Motor neuron (in vitro differentiated cells): ENCODE results near the gene PLXDC1. TPM values are rescaled to one million over a fixed set of nuclear protein-coding genes. Genes with fewer than 3 reads are reported as not detected.
A peak's percentile ranks its signal among the peaks of the same experiment; 100 is the strongest.

ENCODE experiments used
- ATAC-seq, 8 experiments: fragments of 200-7000 bp; cut with Tn5 transposase; replicated peaks in 6 of 8; 2 replicates each; pipeline ENCODE4 v1.8.0; 2021; ENCODE audit warnings: mild to moderate bottlenecking in 8 of 8, moderate library complexity in 8 of 8
- H3K27ac ChIP-seq, 2 donors: fragments of 250-450 bp; sonication (Bioruptor Pico); 2 replicates each; pipeline ENCODE4 v1.9.0; 2021; ENCODE audit warnings: antibody characterized with exemption in 2 of 2, mild to moderate bottlenecking in 2 of 2, moderate library complexity in 1 of 2
- H3K4me1 ChIP-seq, 2 donors: fragments of 250-450 bp; sonication (Bioruptor Pico); replicated peaks in 1 of 2; 2 replicates each; pipeline ENCODE4 v1.6.1; 2021; ENCODE audit warnings: antibody characterized with exemption in 2 of 2, mild to moderate bottlenecking in 2 of 2, moderate library complexity in 1 of 2
- H3K4me3 ChIP-seq, 5 donors: fragments of 250-450 bp; sonication (Bioruptor Pico); 2 replicates each; pipeline ENCODE4 v1.9.0; 2021; ENCODE audit warnings: antibody characterized with exemption in 5 of 5, mild to moderate bottlenecking in 5 of 5, moderate library complexity in 4 of 5
- WGBS, 10 experiments: fragments of 450-650 bp; shearing (Covaris generic); methylation state at CpG; one replicate each; pipeline ENCODE4 v1.0.0; 2022; 5-methylcytosine and 5-hydroxymethylcytosine counted together
- in situ Hi-C, 9 experiments: fragments of 400-800 bp; cut with MboI; loops; one replicate each; pipeline ENCODE4 v1.15.0; 2021; ENCODE audit warnings: low sequenced_read_pairs in 9 of 9, low pct_unique_long_range_greater_than_20kb in 2 of 9; ENCODE audit not compliant: unreplicated experiment in 9 of 9
- total RNA-seq, 8 experiments: library from RNA; unstranded; fragments of 300-600 nt; gene quantifications; 2 replicates each; pipeline versions ENCODE4 v1.2.3 to v1.2.4, GENCODE V29; 2022

Gene PLXDC1
- total RNA-seq, 8 experiments from 2014 or later = 0.37 to 4.3 (median 0.93) TPM

GRCh38 chr17:39165841-39166349, 14.5 kb upstream of the PLXDC1 start, which contains the start of gene ARL5C:
TSS of gene ARL5C (minus strand) at chr17:39166161. CDS start at chr17:39165760, 401 bp downstream.
- ATAC-seq = no peak
- H3K4me1 ChIP-seq = no peaks in the 10 kb centered on the region
- in situ Hi-C loops = loop anchor here in 2 of 9 experiments (25.0 kb wide), 1 partner anchor 179 kb away; no protein-coding TSS in a partner anchor
- H3K27ac ChIP-seq = no peak within 1 kb of the TSS
- WGBS, 10 experiments = 33 to 71% (median 49%) methylated on average over 3 to 5 of the region's 17 CpGs; no CpG with 5 or more reads in 5 of the 10 experiments
- peak within 1 kb of the TSS; percentile 29 to 44 (median 41) for H3K4me3 ChIP-seq

- in situ Hi-C loops = loop anchor here in 2 of 9 experiments (25.0 kb wide), 1 partner anchor 178 kb away; no protein-coding TSS in a partner anchor
- Histone ChIP-seq H3K4me3 (peak overlapping the region; percentile 29 to 44 (median 41)), H3K4me1 (no peaks in the 10 kb centered on the region), H3K27ac (no peak overlapping the region)
- WGBS, 10 experiments = 0 to 46% (median 3%) methylated on average over 2 to 12 of the region's 51 CpGs; no CpG with 5 or more reads in 5 of the 10 experiments
- ATAC-seq = peak in 4 of 8 experiments; percentile 1 to 47 (median 1)
These were observed 13.9 kb upstream of the PLXDC1 start for GRCh38 chr17:39165178-39165840.

- H3K27ac ChIP-seq = no peak overlapping the region
- ATAC-seq = peak; percentile 93 to 98 (median 96)
- peak overlapping the region; percentile 29 to 44 (median 41) for H3K4me3 ChIP-seq
- WGBS, 10 experiments = 0 to 3% (median 0%) methylated on average over 1 to 5 of the region's 15 CpGs; no CpG with 5 or more reads in 5 of the 10 experiments
- H3K4me1 ChIP-seq = no peaks in the 10 kb centered on the region
- in situ Hi-C loops = loop anchor here in 2 of 9 experiments (25.0 kb wide), 1 partner anchor 177 kb away; no protein-coding TSS in a partner anchor
These were observed 13.3 kb upstream of the PLXDC1 start for GRCh38 chr17:39164675-39165143.

GRCh38 chr17:39161962-39162361, 10.5 kb upstream of the PLXDC1 start:
- in situ Hi-C loops = loop anchor here in 2 of 9 experiments (25.0 kb wide), 1 partner anchor 175 kb away; no protein-coding TSS in a partner anchor

GRCh38 chr17:39158623-39159022, 7.2 kb upstream of the PLXDC1 start:
- Histone ChIP-seq H3K4me1 (no peaks in the 10 kb centered on the region), H3K4me3 (no peak overlapping the region), H3K27ac (no peak overlapping the region)
- 31 to 93% (median 70%) methylated on average over 2 of the region's 2 CpGs; no CpG with 5 or more reads in 4 of the 10 experiments for WGBS, 10 experiments
- in situ Hi-C loops = loop anchor here in 4 of 9 experiments (10.0 to 25.0 kb wide), 2 partner anchors 171 to 174 kb away; no protein-coding TSS in a partner anchor
- no peak for ATAC-seq

More at GRCh38 chr17:39161962-39162361, 10.5 kb upstream of the PLXDC1 start:
- H3K4me1 ChIP-seq = no peaks in the 10 kb centered on the region
- no peak overlapping the region for H3K27ac ChIP-seq
- ATAC-seq = no peak
- WGBS, 10 experiments = 0 to 88% (median 60%) methylated on average over 1 of the region's 2 CpGs; no CpG with 5 or more reads in 5 of the 10 experiments
- no peak overlapping the region for H3K4me3 ChIP-seq

- no peak for ATAC-seq
- no peak overlapping the region for H3K27ac ChIP-seq
- WGBS, 10 experiments = 0 to 90% (median 71%) methylated on average over 1 to 4 of the region's 7 CpGs; no CpG with 5 or more reads in 1 of the 10 experiments
- peaks cover 3 to 6% of the 10 kb centered on the region in 2 donors for H3K4me1 ChIP-seq
- in situ Hi-C loops = loop anchor here in 4 of 9 experiments (10.0 to 25.0 kb wide), 2 partner anchors 169 to 172 kb away; no protein-coding TSS in a partner anchor
- H3K4me3 ChIP-seq = no peak overlapping the region
These were observed 5.1 kb upstream of the PLXDC1 start for GRCh38 chr17:39156491-39156890.

- Histone ChIP-seq H3K27ac (no peak overlapping the region), H3K4me3 (no peak overlapping the region), H3K4me1 (peaks cover 3 to 6% of the 10 kb centered on the region in 2 donors)
- in situ Hi-C loops = loop anchor here in 4 of 9 experiments (10.0 to 25.0 kb wide), 2 partner anchors 168 to 171 kb away; no protein-coding TSS in a partner anchor
- WGBS, 10 experiments = 17 to 60% (median 31%) methylated on average over 1 of the region's 2 CpGs; no CpG with 5 or more reads in 6 of the 10 experiments
- ATAC-seq = no peak
These were observed 4.2 kb upstream of the PLXDC1 start for GRCh38 chr17:39155654-39156053.

- in situ Hi-C loops = loop anchor here in 4 of 9 experiments (10.0 to 25.0 kb wide), 2 partner anchors 166 to 169 kb away; no protein-coding TSS in a partner anchor
- Histone ChIP-seq H3K4me3 (peak overlapping the region; percentile 54 to 79 (median 64)), H3K27ac (peak overlapping the region in 1 of 2 donors; percentile 57), H3K4me1 (peaks cover 3 to 6% of the 10 kb centered on the region in 2 donors)
- WGBS, 10 experiments = 0 to 1% (median 0%) methylated on average over 1 to 14 of the region's 16 CpGs; no CpG with 5 or more reads in 3 of the 10 experiments
- peak; percentile 56 to 73 (median 66) for ATAC-seq
These were observed 2.2 kb upstream of the PLXDC1 start for GRCh38 chr17:39153599-39154051.

GRCh38 chr17:39151943-39152818, 744 bp upstream of the PLXDC1 start:
- in situ Hi-C loops = loop anchor here in 4 of 9 experiments (10.0 to 25.0 kb wide), 2 partner anchors 165 to 167 kb away; no protein-coding TSS in a partner anchor
- Histone ChIP-seq H3K4me3 (peak overlapping the region; percentile 54 to 79 (median 64)), H3K4me1 (peaks cover 3 to 6% of the 10 kb centered on the region in 2 donors), H3K27ac (no peak overlapping the region)
- whole genome bisulfite sequencing, 10 experiments = 0 to 30% (median 8%) methylated on average over 3 to 11 of the region's 25 CpGs; no CpG with 5 or more reads in 2 of the 10 experiments
- ATAC-seq = peak in 4 of 8 experiments; percentile 2 to 8 (median 4)

- in situ Hi-C loops = loop anchor here in 4 of 9 experiments (10.0 to 25.0 kb wide), 2 partner anchors 163 to 166 kb away; no protein-coding TSS in a partner anchor
- H3K27ac ChIP-seq = no peak overlapping the region
These were observed 665 bp downstream of the PLXDC1 start for GRCh38 chr17:39150795-39151149.

GRCh38 chr17:39150104-39150634, 1.3 kb downstream of the PLXDC1 start:
- ATAC-seq = no peak
- in situ Hi-C loops = loop anchor here in 4 of 9 experiments (10.0 to 25.0 kb wide), 2 partner anchors 163 to 165 kb away; no protein-coding TSS in a partner anchor
- WGBS, 10 experiments = 13 to 60% (median 44%) methylated on average over 1 to 4 of the region's 5 CpGs; no CpG with 5 or more reads in 5 of the 10 experiments
- Histone ChIP-seq H3K4me1 (peaks cover 3 to 6% of the 10 kb centered on the region in 2 donors), H3K4me3 (no peak overlapping the region), H3K27ac (no peak overlapping the region)

More at GRCh38 chr17:39150795-39151149, 665 bp downstream of the PLXDC1 start:
- WGBS, 10 experiments = 20 to 33% methylated on average over 1 of the region's 5 CpGs; no CpG with 5 or more reads in 8 of the 10 experiments
- ATAC-seq = peak in 1 of 8 experiments; percentile 1
- Histone ChIP-seq H3K4me3 (peak overlapping the region; percentile 41 to 76 (median 50)), H3K4me1 (peaks cover 3 to 6% of the 10 kb centered on the region in 2 donors)
